Measurements from ENCODE around the gene NR3C1.
"Not testable (repeated sequence)": the region's sequence is repeated elsewhere in the genome, so short reads cannot be mapped to it uniquely, and the experiment has no call there.

The NR3C1 gene

DNA sequence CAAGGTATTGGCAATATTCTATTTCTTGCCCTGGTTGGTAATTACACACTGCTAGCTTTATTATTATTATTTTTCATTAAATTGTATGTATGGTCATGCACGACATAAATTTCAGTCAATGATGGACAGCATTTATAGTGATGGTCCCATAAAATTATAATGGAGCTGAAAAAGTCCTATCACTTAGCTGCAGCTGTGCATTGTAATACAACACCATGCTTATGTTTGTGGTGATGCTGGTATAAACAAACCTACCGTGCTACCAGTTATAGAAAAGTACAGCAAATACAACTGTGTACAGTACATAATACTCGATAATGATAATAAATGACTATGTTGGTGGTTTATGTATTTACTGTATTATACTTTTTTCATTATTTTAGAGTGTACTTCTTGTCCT lies 65.5 kb downstream of the NR3C1 start:
- no peak for DNase-seq (ENCODE audit: low read depth, low spot score)

GRCh38 chr5:143336485-143336884 lies 67.0 kb downstream of the NR3C1 start:
- no peak for DNase-seq (ENCODE audit: low read depth, low spot score)

DNA sequence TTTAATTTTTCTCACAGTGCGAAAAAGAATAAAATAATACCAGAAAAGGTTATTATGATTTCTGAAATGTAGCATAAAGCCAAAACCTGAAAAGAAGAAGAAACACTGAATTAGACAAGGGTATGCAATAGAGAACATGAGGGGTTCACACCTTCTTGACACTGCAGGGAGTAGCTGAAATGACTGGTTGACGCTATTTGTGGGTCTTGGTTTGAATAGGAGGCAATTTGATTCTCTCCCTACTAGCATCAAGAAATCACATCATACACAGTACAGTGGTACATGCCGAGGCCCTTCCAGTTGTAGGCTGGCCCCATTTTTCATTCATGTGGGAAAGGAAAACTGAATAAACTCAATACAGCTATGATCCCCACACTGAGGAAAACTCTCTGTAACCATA lies 68.6 kb downstream of the NR3C1 start:
- DNase-seq (ENCODE audit: low read depth, low spot score): no peak

DNA sequence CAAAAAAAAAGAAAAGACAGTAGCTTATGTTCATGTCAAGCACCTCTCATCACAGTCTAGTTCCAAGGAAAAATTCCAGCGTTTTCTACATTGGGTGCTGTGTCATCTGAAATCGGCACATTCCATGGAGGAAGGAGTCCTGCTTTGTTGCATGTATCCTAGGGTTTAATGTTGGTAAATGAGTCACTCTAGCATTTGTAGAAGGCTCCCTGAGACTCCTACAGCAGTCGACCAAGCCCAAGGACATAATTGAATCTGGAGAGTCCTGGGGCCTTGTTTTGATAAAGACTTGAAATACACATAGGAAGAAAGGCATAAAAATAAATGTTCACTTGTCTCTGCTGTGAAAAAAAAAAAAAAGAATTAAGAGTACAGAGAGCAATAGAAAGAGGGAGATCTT lies 69.1 kb downstream of the NR3C1 start:
- not testable (repeated sequence) for DNase-seq (ENCODE audit: low read depth, low spot score)

DNA sequence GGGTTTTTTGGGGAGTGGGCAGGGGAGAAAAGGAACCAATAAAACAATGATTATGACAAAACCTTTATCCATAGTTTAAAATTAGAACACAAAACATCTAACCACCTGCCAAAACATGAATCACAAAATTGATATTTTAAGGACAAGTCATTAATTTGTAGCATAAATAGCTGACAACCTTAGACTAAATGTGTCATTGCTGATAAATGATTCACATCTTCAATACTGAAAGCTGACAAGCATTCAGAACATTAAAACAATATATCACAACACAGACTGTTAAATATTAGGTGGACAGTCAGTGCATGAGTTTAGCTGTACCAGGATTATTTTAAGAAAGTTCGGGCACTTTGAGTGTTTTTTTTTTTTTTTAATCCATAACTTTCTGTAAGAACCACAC lies 71.5 kb downstream of the NR3C1 start:
- no peak for DNase-seq (ENCODE audit: low read depth, low spot score)

DNA sequence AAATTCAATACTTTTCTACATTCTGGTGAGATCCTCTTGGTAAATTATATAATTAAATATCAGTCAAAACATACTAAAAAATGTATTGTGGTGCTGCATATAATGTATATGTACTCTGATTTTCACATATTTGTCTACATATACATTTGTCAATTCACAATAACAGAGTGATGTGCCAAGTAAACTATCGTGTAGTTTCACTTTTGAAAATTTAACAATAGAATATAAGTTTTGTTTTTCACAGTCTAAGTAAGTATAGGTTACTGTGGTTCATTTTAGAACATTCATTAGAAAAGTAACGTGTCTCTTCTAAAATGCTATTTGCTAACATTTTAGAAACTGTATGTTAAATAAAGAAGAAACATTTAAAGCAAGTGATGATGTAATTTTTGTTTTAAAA lies 73.6 kb downstream of the NR3C1 start:
- no peak for DNase-seq (ENCODE audit: low read depth, low spot score)

DNA sequence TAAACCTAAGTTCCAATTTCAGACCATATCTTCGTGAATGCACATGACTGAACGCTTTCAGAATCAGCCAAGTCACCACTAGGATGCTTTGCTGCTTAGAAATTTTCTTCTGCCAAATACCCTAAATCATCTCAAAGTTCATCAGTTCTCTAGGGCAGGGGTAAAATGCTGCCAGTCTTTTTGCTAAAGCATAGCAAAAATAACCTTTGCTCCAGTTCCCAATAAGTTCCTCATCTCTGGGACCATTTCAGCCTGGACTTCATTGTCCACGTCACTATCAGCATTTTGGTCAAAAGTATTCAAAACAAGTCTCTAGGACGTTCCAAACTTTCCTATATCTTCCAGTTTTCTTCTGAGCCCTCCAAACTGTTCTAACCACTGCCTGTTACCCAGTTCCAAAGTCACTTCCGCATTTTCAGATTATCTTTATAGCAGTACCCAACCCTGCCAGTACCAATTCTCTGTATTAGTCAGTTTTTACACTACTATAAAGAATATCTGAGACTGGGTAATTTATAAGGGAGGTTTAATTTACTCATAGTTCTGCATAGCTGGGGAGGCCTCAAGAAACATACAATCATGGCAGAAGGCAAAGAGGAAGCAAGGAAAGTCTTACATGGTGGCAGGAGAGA lies 74.8 kb downstream of the NR3C1 start:
- DNase-seq (ENCODE audit: low read depth, low spot score): no peak

- DNase-seq (ENCODE audit: low read depth, low spot score): not testable (repeated sequence)
Measured at GRCh38 chr5:143325086-143325485, 78.4 kb downstream of the NR3C1 start.

DNA sequence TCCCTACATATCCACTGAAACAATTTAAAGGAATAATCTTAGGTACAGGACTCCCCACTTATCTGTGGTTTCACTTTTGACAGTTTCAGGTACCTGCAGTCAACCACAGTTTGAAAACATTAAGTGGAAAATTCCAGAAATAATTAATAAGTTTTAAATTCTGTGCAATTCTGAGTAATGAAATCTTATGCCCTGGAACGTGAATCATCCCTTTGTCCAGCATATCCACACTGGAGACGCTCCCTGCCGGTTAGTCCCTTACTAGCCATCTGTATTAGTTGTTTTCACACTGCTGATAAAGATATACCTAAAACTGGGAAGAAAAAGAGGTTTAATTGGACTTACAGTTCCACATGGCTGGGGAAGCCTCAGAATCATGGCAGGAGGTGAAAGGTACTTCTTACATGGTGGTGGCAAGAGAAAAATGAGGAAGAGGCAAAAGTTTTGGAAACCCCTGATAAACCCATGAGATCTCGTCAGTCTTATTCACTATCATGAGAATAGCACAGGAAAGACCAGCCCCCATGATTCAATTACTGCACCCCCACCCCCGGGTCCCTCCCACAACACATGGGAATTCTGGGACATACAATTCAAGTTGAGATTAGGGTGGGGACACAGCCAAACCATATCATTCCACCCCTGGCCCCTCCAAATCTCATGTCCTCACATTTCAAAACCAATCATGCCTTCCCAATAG lies 80.4 kb downstream of the NR3C1 start:
- not testable (repeated sequence) for DNase-seq (ENCODE audit: low read depth, low spot score)

DNA sequence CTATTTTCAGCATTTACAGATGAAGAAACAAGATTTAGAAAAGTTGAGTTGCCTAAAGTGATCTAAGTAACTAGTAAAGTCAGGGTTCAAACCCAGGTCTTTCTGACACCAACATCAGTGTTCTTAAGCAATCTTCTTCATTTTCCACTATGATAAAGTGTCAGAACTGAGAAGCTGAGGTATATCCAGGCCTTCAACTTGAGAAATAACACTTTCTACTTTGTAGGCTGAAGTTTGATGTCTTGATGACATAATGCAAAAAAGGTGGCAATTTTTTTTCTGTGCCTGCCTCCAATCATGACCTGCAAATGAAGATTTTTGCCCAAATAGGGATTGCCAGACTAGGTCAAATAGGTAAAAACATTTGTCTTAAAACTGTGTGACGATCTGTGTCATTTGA lies 81.3 kb downstream of the NR3C1 start:
- no peak for DNase-seq (ENCODE audit: low read depth, low spot score)

- DNase-seq (ENCODE audit: low read depth, low spot score): no peak
Measured at GRCh38 chr5:143319437-143320227, 83.9 kb downstream of the NR3C1 start.

- no peak for DNase-seq (ENCODE audit: low read depth, low spot score)
Measured at GRCh38 chr5:143318833-143319232, 84.7 kb downstream of the NR3C1 start.

- DNase-seq (ENCODE audit: low read depth, low spot score): no peak
Measured at GRCh38 chr5:143318270-143318669, 85.2 kb downstream of the NR3C1 start.

DNA sequence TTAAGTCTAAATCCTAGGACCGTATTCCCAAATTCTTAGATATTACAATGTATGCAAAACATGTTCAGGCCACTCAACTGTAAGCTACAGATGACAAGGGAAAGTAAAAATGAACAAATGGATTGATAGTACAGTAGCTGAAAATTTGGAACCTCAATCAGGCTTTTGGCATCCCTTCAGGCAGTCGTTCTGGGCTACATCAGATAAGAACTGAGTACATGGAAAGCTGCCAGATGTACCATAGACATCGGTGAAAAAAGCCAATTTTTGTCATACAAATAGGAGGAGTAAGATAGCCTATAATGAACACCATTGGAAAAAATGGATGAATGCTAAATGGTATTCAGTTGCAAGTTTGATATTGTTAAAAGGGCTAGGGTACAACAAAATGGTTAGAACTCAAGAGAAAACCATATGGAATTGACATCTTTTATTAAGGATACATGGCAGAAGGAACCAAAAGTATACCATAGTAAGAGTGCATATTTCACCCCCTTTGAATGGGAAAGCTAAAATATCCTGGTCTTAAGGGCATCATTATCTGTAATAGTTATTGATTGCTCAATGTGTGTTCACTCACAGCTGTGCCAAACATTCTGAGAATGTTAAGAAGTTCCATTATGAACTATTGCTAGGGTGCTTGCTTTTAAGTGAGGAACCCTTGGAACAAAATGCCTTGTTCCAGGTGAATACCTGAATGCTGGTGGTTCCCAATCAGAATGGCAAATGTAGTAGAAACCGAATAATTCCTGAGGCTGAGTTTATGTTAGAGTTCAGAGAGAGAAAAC lies 86.4 kb downstream of the NR3C1 start:
- no peak for DNase-seq (ENCODE audit: low read depth, low spot score)

- DNase-seq (ENCODE audit: low read depth, low spot score): no peak
Measured at GRCh38 chr5:143316337-143316736, 87.1 kb downstream of the NR3C1 start.

DNA sequence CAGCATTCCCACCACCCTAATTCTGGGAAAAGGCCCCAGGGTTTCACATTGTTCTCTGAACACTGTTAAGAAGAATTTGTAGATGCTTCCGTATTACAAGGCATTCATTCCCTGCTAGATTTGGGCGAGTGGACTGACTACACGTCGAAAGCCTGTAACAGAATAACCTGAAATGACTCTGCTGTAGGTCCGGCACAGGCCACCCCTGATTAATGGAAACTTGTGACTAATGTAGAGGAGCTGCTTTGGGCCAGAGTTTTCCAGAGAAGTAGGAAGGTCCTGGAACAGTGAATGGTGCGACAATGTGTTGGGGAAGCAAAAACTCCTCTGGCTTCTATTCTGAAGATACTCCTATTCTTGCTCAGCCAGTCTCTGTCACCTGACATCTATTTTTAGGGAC lies 87.6 kb downstream of the NR3C1 start:
- DNase-seq (ENCODE audit: low read depth, low spot score): peak; percentile 16

DNA sequence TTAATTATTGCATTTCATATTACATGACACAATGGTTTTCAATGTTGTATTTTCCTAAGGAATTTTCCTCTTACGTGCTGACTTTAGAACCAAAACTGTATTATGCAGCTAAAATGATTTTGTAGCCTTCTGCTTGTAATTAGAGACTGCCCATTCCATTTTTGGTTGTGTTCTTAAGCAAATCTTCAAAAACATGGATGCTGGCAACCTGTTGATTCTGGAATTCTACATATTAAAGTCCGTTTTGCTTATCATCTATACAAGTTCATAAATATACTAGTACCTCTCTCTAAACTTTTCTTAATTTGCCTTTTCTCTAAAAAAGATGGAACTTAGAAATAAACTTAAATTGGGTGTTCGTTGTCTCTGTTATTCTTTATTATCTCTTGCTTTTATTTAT lies 88.3 kb downstream of the NR3C1 start:
- DNase-seq (ENCODE audit: low read depth, low spot score): no peak

GRCh38 chr5:143314659-143315058 lies 88.8 kb downstream of the NR3C1 start:
- no peak for DNase-seq (ENCODE audit: low read depth, low spot score)

DNA sequence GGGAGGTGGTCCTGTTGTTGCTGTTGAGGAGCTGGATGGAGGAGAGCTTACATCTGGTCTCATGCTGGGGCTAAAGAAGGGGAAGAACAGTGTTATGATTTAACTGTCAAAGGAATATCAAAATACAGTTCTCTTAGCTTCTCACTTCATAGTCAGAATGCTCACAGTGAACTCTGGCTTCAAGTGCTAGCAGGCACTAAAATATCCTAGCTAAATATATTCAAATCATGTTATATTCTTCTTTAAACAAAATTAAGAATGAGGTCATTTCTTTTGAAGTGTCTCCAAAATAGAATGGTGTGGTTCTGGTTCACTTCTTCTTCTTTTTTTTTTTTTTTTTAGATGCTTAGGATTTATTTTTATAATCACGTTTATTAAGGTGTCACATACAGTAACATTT lies 89.4 kb downstream of the NR3C1 start:
- no peak for DNase-seq (ENCODE audit: low read depth, low spot score)

DNA sequence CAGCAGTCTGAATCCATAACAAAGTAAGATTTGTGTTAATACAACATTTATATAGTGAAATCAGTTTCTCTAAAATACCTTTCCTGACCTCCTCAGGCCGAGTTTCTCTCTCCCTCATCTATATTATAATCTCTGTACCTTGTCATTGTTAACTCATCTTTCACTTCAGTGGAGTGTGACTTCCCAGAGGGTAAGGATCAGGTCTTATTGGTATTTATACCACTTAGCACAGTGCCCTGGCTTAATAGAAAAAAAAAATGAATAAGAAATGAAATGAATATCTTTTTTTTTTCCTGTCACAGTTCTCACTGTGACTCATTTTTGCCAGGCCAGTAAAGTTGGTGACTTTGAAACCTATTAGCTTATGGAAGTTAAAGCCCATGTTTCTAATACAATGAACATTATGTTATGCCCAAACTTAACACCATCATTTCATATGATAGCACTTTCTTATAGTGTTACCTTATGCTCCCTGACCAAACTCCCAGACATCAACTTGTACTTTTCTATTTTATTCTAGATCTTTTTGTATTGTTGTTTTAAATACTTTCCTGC lies 90.1 kb downstream of the NR3C1 start:
- no peak for DNase-seq (ENCODE audit: low read depth, low spot score)

DNA sequence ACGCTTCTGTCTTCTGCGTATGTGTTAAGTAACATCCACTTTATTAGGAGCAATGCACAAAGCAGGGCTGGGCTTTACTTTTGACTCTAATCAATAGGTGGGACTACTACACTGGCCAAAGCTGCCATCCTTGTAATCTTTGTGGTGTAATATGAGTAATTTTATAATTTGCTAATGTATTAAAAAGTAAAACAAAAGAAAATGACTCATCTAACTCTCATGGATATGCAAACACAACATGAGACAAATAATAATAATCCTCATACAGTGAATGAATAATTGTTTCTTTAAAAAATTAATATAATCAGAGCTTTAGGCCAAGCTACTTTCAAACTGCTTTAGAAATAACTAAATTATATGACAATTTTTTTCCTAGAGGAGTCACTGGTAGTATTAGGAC lies 90.7 kb downstream of the NR3C1 start:
- DNase-seq (ENCODE audit: low read depth, low spot score): no peak

DNA sequence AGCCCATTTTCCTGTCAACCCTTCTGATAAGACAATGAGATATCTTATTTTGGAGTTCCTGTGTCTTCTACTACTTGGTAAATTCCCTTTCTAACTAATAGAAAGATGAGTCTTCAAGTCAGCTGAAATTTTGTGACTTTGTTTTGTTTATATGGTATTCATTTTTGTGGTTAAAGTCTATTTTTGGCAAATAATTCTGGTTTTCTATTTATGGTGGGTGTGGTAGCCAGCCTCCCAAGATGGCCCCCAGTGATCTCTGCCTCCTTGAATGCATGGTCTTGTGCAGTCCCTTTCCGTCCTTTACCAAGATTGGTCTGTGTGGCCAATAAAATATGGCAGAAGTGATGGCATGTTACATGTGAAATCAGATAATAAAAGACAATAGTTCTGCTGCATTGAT lies 91.5 kb downstream of the NR3C1 start:
- DNase-seq (ENCODE audit: low read depth, low spot score): no peak
